NCI-H345 treated with DMSO at 0.1 percent for 48 hours (cell line): ENCODE results near the gene RNF31.
"Not testable (repeated sequence)": the region's sequence is repeated elsewhere in the genome, so short reads cannot be mapped to it uniquely, and the experiment has no call there.

Experiments used
- DNase-seq: peaks from one replicate; lab custom pipeline; 2025; ENCODE audit not compliant: unreplicated experiment; lab: John Stamatoyannopoulos, UW

The RNF31 gene

GRCh38 chr14:24146978-24147760, at the start of gene RNF31:
Gene RNF31, plus strand, starts transcription at chr14:24147498. Its CDS starts 201 bp downstream, at chr14:24147699.
- DNase-seq = peak; percentile 97

- no peak for DNase-seq
These were observed 48.9 kb upstream of the RNF31 start for GRCh38 chr14:24098229-24098926.

- peak; percentile 39 for DNase-seq
These were observed 48.1 kb upstream of the RNF31 start for GRCh38 chr14:24098927-24099813.

- DNase-seq = no peak
These were observed 46.9 kb upstream of the RNF31 start for GRCh38 chr14:24100197-24100981.

- no peak for DNase-seq
These were observed 46.3 kb upstream of the RNF31 start for GRCh38 chr14:24100982-24101494.

- DNase-seq = no peak
These were observed 44.8 kb upstream of the RNF31 start for GRCh38 chr14:24102357-24103048.

- DNase-seq = no peak
These were observed 43.8 kb upstream of the RNF31 start for GRCh38 chr14:24103451-24103850.

- DNase-seq = not testable (repeated sequence)
These were observed 41.6 kb upstream of the RNF31 start for GRCh38 chr14:24105609-24106239.

- no peak for DNase-seq
These were observed 40.5 kb upstream of the RNF31 start for GRCh38 chr14:24106672-24107271.

GRCh38 chr14:24108336-24108874, 38.9 kb upstream of the RNF31 start:
- no peak for DNase-seq

- DNase-seq = no peak
These were observed 37.2 kb upstream of the RNF31 start for GRCh38 chr14:24110060-24110459.

GRCh38 chr14:24110523-24110922, 36.8 kb upstream of the RNF31 start:
- DNase-seq = no peak

GRCh38 chr14:24113379-24113800, 33.9 kb upstream of the RNF31 start:
- no peak for DNase-seq

- peak; percentile 92 for DNase-seq
These were observed 33.3 kb upstream of the RNF31 start for GRCh38 chr14:24113801-24114531.

GRCh38 chr14:24114532-24115421, 32.5 kb upstream of the RNF31 start, which contains the start of the genes DCAF11 and NRL:
Gene DCAF11, plus strand, starts transcription at chr14:24114777. Its CDS starts 818 bp downstream, at chr14:24115595.
Gene NRL, minus strand, starts transcription at chr14:24114949. Its CDS starts 32,101 bp downstream, at chr14:24082848.
- DNase-seq = peak; percentile 98

GRCh38 chr14:24115422-24116127, 31.7 kb upstream of the RNF31 start:
- DNase-seq = no peak
